ENCODE measurements around the gene TMEM91.

The TMEM91 gene

GRCh38 chr19:41353466-41354342 lies 22.6 kb upstream of the TMEM91 start, which contains the start of gene TGFB1:
Gene TGFB1 (minus strand): TSS chr19:41353922. CDS start chr19:41353044, 878 bp downstream.
- H3K4me1 ChIP-seq (ENCODE audit: control insufficient read depth, insufficient read depth, low read length) = peaks cover 10% of the 10 kb centered on the region
- no peaks in the 10 kb centered on the region; the same call in 1 of the 2 replicates for H3K36me3 ChIP-seq (ENCODE audit: control insufficient read depth, insufficient read depth, low read length)
- peaks cover 31% of the 10 kb centered on the region for H3K27me3 ChIP-seq (ENCODE audit: control insufficient read depth, insufficient read depth, low read length)
- H3K4me3 ChIP-seq (ENCODE audit: low read depth, low read length) = peak within 1 kb of the TSS; percentile 95
- H3K27ac ChIP-seq (ENCODE audit: low read depth, low read length) = peak within 1 kb of the TSS; percentile 43; the same call in 1 of the 2 replicates
- peak within 1 kb of the TSS; percentile 84 for H3K9ac ChIP-seq (ENCODE audit: low read length)
- H3K9me3 ChIP-seq (ENCODE audit: control insufficient read depth, insufficient read depth, low read depth, low read length) = no peaks in the 10 kb centered on the region

GRCh38 chr19:41354343-41354953 lies 21.9 kb upstream of the TMEM91 start:
- Histone ChIP-seq H3K4me1 (ENCODE audit: control insufficient read depth, insufficient read depth, low read length) (peaks cover 10% of the 10 kb centered on the region), H3K4me3 (ENCODE audit: low read depth, low read length) (peak overlapping the region; percentile 95), H3K27me3 (ENCODE audit: control insufficient read depth, insufficient read depth, low read length) (peaks cover 31% of the 10 kb centered on the region), H3K9ac (ENCODE audit: low read length) (peak overlapping the region; percentile 64), H3K27ac (ENCODE audit: low read depth, low read length) (no peak overlapping the region), H3K9me3 (ENCODE audit: control insufficient read depth, insufficient read depth, low read depth, low read length) (no peaks in the 10 kb centered on the region), H3K36me3 (ENCODE audit: control insufficient read depth, insufficient read depth, low read length) (no peaks in the 10 kb centered on the region; the same call in 1 of the 2 replicates)

GRCh38 chr19:41355035-41355434 lies 21.3 kb upstream of the TMEM91 start:
- no peaks in the 10 kb centered on the region for H3K36me3 ChIP-seq (ENCODE audit: control insufficient read depth, insufficient read depth, low read length)
- no peak overlapping the region for H3K4me3 ChIP-seq (ENCODE audit: low read depth, low read length)
- H3K9ac ChIP-seq (ENCODE audit: low read length) = no peak overlapping the region
- H3K27ac ChIP-seq (ENCODE audit: low read depth, low read length) = no peak overlapping the region
- peaks cover 31% of the 10 kb centered on the region for H3K27me3 ChIP-seq (ENCODE audit: control insufficient read depth, insufficient read depth, low read length)
- peaks cover 10% of the 10 kb centered on the region for H3K4me1 ChIP-seq (ENCODE audit: control insufficient read depth, insufficient read depth, low read length)
- no peaks in the 10 kb centered on the region for H3K9me3 ChIP-seq (ENCODE audit: control insufficient read depth, insufficient read depth, low read depth, low read length)

GRCh38 chr19:41355802-41356201 lies 20.5 kb upstream of the TMEM91 start:
- H3K4me1 ChIP-seq (ENCODE audit: control insufficient read depth, insufficient read depth, low read length) = peaks cover 10% of the 10 kb centered on the region
- no peak overlapping the region for H3K9ac ChIP-seq (ENCODE audit: low read length)
- H3K27ac ChIP-seq (ENCODE audit: low read depth, low read length) = no peak overlapping the region
- H3K4me3 ChIP-seq (ENCODE audit: low read depth, low read length) = no peak overlapping the region
- no peaks in the 10 kb centered on the region for H3K9me3 ChIP-seq (ENCODE audit: control insufficient read depth, insufficient read depth, low read depth, low read length)
- peaks cover 26% of the 10 kb centered on the region for H3K27me3 ChIP-seq (ENCODE audit: control insufficient read depth, insufficient read depth, low read length)
- no peaks in the 10 kb centered on the region for H3K36me3 ChIP-seq (ENCODE audit: control insufficient read depth, insufficient read depth, low read length)

GRCh38 chr19:41356984-41357739 lies 19.2 kb upstream of the TMEM91 start:
- Histone ChIP-seq H3K36me3 (ENCODE audit: control insufficient read depth, insufficient read depth, low read length) (no peaks in the 10 kb centered on the region), H3K27me3 (ENCODE audit: control insufficient read depth, insufficient read depth, low read length) (peaks cover 12% of the 10 kb centered on the region; the same call in 1 of the 2 replicates), H3K27ac (ENCODE audit: low read depth, low read length) (no peak overlapping the region), H3K9me3 (ENCODE audit: control insufficient read depth, insufficient read depth, low read depth, low read length) (no peaks in the 10 kb centered on the region), H3K4me1 (ENCODE audit: control insufficient read depth, insufficient read depth, low read length) (0 out of 2 replicates have a peak, but pooled peaks cover 6% of the 10 kb centered on the region), H3K9ac (ENCODE audit: low read length) (no peak overlapping the region), H3K4me3 (ENCODE audit: low read depth, low read length) (no peak overlapping the region)

- Histone ChIP-seq H3K36me3 (ENCODE audit: control insufficient read depth, insufficient read depth, low read length) (no peaks in the 10 kb centered on the region), H3K27ac (ENCODE audit: low read depth, low read length) (no peak overlapping the region), H3K9me3 (ENCODE audit: control insufficient read depth, insufficient read depth, low read depth, low read length) (no peaks in the 10 kb centered on the region), H3K4me3 (ENCODE audit: low read depth, low read length) (no peak overlapping the region), H3K27me3 (ENCODE audit: control insufficient read depth, insufficient read depth, low read length) (peaks cover 7% of the 10 kb centered on the region; the same call in 1 of the 2 replicates), H3K9ac (ENCODE audit: low read length) (no peak overlapping the region), H3K4me1 (ENCODE audit: control insufficient read depth, insufficient read depth, low read length) (0 out of 2 replicates have a peak, but pooled peaks cover 6% of the 10 kb centered on the region)
Measured at GRCh38 chr19:41357746-41358145, 18.6 kb upstream of the TMEM91 start.

GRCh38 chr19:41359741-41360140 lies 16.6 kb upstream of the TMEM91 start:
- H3K4me1 ChIP-seq (ENCODE audit: control insufficient read depth, insufficient read depth, low read length) = peaks cover 7% of the 10 kb centered on the region; the same call in 1 of the 2 replicates
- no peak overlapping the region for H3K27ac ChIP-seq (ENCODE audit: low read depth, low read length)
- H3K27me3 ChIP-seq (ENCODE audit: control insufficient read depth, insufficient read depth, low read length) = no peaks in the 10 kb centered on the region
- H3K9me3 ChIP-seq (ENCODE audit: control insufficient read depth, insufficient read depth, low read depth, low read length) = no peaks in the 10 kb centered on the region
- no peaks in the 10 kb centered on the region for H3K36me3 ChIP-seq (ENCODE audit: control insufficient read depth, insufficient read depth, low read length)
- no peak overlapping the region for H3K4me3 ChIP-seq (ENCODE audit: low read depth, low read length)
- no peak overlapping the region for H3K9ac ChIP-seq (ENCODE audit: low read length)

- Histone ChIP-seq H3K27ac (ENCODE audit: low read depth, low read length) (no peak overlapping the region), H3K9me3 (ENCODE audit: control insufficient read depth, insufficient read depth, low read depth, low read length) (no peaks in the 10 kb centered on the region), H3K9ac (ENCODE audit: low read length) (no peak overlapping the region), H3K4me3 (ENCODE audit: low read depth, low read length) (no peak overlapping the region), H3K27me3 (ENCODE audit: control insufficient read depth, insufficient read depth, low read length) (no peaks in the 10 kb centered on the region), H3K4me1 (ENCODE audit: control insufficient read depth, insufficient read depth, low read length) (peaks cover 8% of the 10 kb centered on the region; the same call in 1 of the 2 replicates), H3K36me3 (ENCODE audit: control insufficient read depth, insufficient read depth, low read length) (no peaks in the 10 kb centered on the region)
Measured at GRCh38 chr19:41362143-41362847, 14.0 kb upstream of the TMEM91 start.

GRCh38 chr19:41363371-41363752 lies 13.0 kb upstream of the TMEM91 start:
- H3K9ac ChIP-seq (ENCODE audit: low read length) = peak overlapping the region; percentile 42
- peak overlapping the region; percentile 94 for H3K4me3 ChIP-seq (ENCODE audit: low read depth, low read length)
- peaks cover 8% of the 10 kb centered on the region; the same call in 1 of the 2 replicates for H3K4me1 ChIP-seq (ENCODE audit: control insufficient read depth, insufficient read depth, low read length)
- no peaks in the 10 kb centered on the region for H3K9me3 ChIP-seq (ENCODE audit: control insufficient read depth, insufficient read depth, low read depth, low read length)
- H3K27ac ChIP-seq (ENCODE audit: low read depth, low read length) = no peak overlapping the region
- H3K36me3 ChIP-seq (ENCODE audit: control insufficient read depth, insufficient read depth, low read length) = no peaks in the 10 kb centered on the region
- no peaks in the 10 kb centered on the region for H3K27me3 ChIP-seq (ENCODE audit: control insufficient read depth, insufficient read depth, low read length)

- H3K27ac ChIP-seq (ENCODE audit: low read depth, low read length) = peak within 1 kb of the TSS; percentile 96
- no peaks in the 10 kb centered on the region for H3K36me3 ChIP-seq (ENCODE audit: control insufficient read depth, insufficient read depth, low read length)
- H3K27me3 ChIP-seq (ENCODE audit: control insufficient read depth, insufficient read depth, low read length) = no peaks in the 10 kb centered on the region
- H3K4me1 ChIP-seq (ENCODE audit: control insufficient read depth, insufficient read depth, low read length) = peaks cover 8% of the 10 kb centered on the region; the same call in 1 of the 2 replicates
- H3K9ac ChIP-seq (ENCODE audit: low read length) = peak within 1 kb of the TSS; percentile 99
- no peaks in the 10 kb centered on the region for H3K9me3 ChIP-seq (ENCODE audit: control insufficient read depth, insufficient read depth, low read depth, low read length)
- peak within 1 kb of the TSS; percentile 94 for H3K4me3 ChIP-seq (ENCODE audit: low read depth, low read length)
Measured at GRCh38 chr19:41363753-41364523, 12.4 kb upstream of the TMEM91 start, which contains the start of gene B9D2. Gene B9D2 (minus strand): TSS chr19:41364149. CDS start chr19:41363519, 630 bp downstream.
